Chondrocyte (in vitro differentiated cells): ENCODE results near the gene CEP70. TPM values are rescaled to one million over a fixed set of nuclear protein-coding genes. Genes with fewer than 3 reads are reported as not detected.

Source experiments
- DNase-seq: peaks from one replicate; pipeline ENCODE4 v3.0.0; 2021; ENCODE audit warnings: mixed read lengths, low spot score
- H3K27ac Mint-ChIP-seq: one replicate; pipeline ENCODE4 v1.8.0; 2021; ENCODE audit warnings: mild to moderate bottlenecking, moderate library complexity, mixed read lengths; ENCODE audit not compliant: unreplicated experiment
- H3K27me3 Mint-ChIP-seq: 2 replicates; pipeline ENCODE4 v1.8.0; 2021; ENCODE audit warnings: low read depth, mixed read lengths
- H3K36me3 Mint-ChIP-seq: 2 replicates; pipeline ENCODE4 v1.8.0; 2021; ENCODE audit warnings: low read depth, mixed read lengths
- H3K4me1 Mint-ChIP-seq: 2 replicates; pipeline ENCODE4 v1.8.0; 2021; ENCODE audit warnings: low read depth, mild to moderate bottlenecking, mixed read lengths
- H3K4me3 Mint-ChIP-seq: one replicate; pipeline ENCODE4 v1.8.0; 2021; ENCODE audit warnings: mild to moderate bottlenecking, moderate library complexity, mixed read lengths; ENCODE audit not compliant: unreplicated experiment
- H3K9me3 Mint-ChIP-seq: 2 replicates; pipeline ENCODE4 v1.8.0; 2021; ENCODE audit warnings: low read depth, mixed read lengths
- total RNA-seq: library from RNA; stranded (reverse); gene quantifications from 3 replicates; pipeline ENCODE4 v1.2.1, GENCODE V29; 2021
- TF ChIP-seq, protein P1 (sequence below): fragments of 200-600 bp; sonication (generic); IDR thresholded peaks from 2 replicates; pipeline ENCODE4 v1.5.0; 2021; ENCODE audit warnings: antibody characterized with exemption, mild to moderate bottlenecking, moderate library complexity

CEP70 gene
- total RNA-seq, 1 donor from 2014 or later = 12.9 TPM

DNA sequence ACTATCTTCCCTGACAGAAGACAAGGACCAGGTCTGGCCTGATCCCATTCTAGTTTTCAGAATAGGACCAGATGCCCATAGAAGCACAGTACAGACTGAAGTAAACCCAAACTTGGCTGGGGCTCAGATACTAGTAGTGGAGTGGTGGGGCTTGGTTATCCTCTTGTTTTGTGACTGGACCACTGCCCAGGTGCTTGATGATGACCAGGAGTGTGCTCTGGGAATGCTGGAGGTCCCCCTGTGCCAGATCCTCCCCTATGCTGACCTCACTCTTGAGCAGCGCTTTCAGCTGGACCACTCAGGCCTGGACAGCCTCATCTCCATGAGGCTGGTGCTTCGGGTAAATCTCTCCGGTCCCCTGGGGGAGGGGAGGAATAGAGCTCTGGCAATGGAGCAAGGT, 123.4 kb downstream of the CEP70 start:
- no peak for DNase-seq
- TF ChIP-seq, protein P1, sequence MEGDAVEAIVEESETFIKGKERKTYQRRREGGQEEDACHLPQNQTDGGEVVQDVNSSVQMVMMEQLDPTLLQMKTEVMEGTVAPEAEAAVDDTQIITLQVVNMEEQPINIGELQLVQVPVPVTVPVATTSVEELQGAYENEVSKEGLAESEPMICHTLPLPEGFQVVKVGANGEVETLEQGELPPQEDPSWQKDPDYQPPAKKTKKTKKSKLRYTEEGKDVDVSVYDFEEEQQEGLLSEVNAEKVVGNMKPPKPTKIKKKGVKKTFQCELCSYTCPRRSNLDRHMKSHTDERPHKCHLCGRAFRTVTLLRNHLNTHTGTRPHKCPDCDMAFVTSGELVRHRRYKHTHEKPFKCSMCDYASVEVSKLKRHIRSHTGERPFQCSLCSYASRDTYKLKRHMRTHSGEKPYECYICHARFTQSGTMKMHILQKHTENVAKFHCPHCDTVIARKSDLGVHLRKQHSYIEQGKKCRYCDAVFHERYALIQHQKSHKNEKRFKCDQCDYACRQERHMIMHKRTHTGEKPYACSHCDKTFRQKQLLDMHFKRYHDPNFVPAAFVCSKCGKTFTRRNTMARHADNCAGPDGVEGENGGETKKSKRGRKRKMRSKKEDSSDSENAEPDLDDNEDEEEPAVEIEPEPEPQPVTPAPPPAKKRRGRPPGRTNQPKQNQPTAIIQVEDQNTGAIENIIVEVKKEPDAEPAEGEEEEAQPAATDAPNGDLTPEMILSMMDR = no peak
- H3K4me3 Mint-ChIP-seq = no peak overlapping the region
- no peak overlapping the region for H3K27ac Mint-ChIP-seq
- H3K36me3 Mint-ChIP-seq = no peaks in the 10 kb centered on the region
- peaks cover 1% of the 10 kb centered on the region for H3K27me3 Mint-ChIP-seq
- no peaks in the 10 kb centered on the region for H3K4me1 Mint-ChIP-seq
- no peaks in the 10 kb centered on the region for H3K9me3 Mint-ChIP-seq

DNA sequence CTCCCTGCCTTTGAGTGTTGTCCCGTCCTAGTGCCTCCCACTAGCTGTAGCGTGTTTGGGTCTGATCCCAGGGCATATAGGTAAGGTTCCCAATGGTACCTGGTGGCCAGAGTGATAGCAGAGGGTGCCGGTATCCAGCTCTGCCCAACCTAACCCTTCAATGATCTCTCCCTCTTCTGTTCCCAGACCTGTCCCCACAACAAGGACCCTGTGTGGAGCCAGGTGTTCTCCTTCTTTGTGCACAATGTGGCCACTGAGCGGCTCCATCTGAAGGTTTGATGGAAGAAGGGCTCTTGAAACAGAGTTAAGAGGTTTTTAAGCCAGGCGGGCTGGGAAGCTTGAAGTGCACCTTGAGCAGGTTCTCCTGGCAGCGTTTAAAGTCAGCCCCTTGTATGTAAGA, 124.2 kb downstream of the CEP70 start:
- Mint-ChIP-seq H3K4me1 (no peaks in the 10 kb centered on the region), H3K4me3 (no peak overlapping the region), H3K27me3 (peaks cover 1% of the 10 kb centered on the region), H3K9me3 (no peaks in the 10 kb centered on the region), H3K27ac (no peak overlapping the region), H3K36me3 (no peaks in the 10 kb centered on the region)
- no peak for DNase-seq
- TF ChIP-seq, protein P1 = no peak

DNA sequence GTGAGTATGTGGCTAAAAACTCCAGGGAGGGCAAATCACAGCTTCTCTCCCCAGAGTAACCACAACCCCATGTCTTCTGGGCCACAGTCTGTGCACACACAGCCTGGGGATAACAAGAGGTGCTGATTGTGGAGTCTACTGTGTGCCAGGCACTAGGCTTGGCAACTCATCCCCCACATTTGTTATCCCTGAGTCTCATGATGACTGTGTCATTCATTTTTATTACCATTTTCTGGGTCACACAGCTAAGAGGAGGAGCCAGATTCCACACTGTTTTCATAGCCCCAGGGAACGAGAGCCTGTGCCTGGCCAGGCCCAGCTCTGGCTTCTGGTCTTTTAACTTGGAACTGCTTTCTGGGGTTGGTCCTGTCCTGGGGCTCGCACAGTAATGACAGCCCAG, 125.2 kb downstream of the CEP70 start:
- H3K36me3 Mint-ChIP-seq = no peaks in the 10 kb centered on the region
- H3K27ac Mint-ChIP-seq = no peak overlapping the region
- H3K9me3 Mint-ChIP-seq = no peaks in the 10 kb centered on the region
- H3K4me3 Mint-ChIP-seq = no peak overlapping the region
- no peaks in the 10 kb centered on the region for H3K4me1 Mint-ChIP-seq
- peaks cover 1% of the 10 kb centered on the region for H3K27me3 Mint-ChIP-seq
- TF ChIP-seq, protein P1 = no peak
- no peak for DNase-seq

DNA sequence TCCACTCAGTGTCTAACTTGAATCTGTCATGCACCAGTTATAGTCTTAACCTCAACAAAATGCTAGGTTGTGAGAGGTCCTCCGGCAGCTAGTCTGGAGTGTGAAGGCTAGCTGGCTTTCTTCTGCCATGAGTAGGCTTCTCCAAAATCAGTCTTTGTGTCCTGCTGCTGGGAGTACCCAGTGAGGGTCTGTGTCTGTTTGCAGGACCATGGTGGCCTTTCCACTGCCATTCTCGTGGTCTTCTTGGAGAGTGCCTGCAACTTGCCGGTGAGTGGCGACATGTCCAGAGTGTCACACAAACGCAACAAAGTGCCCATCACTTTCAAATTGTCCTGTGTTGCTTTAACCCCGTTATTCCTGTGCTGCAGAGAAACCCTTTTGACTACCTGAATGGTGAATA, 125.6 kb downstream of the CEP70 start:
- H3K9me3 Mint-ChIP-seq = no peaks in the 10 kb centered on the region
- DNase-seq = no peak
- H3K27ac Mint-ChIP-seq = no peak overlapping the region
- no peaks in the 10 kb centered on the region for H3K36me3 Mint-ChIP-seq
- H3K27me3 Mint-ChIP-seq = peaks cover 1% of the 10 kb centered on the region
- H3K4me3 Mint-ChIP-seq = no peak overlapping the region
- TF ChIP-seq, protein P1 = no peak
- no peaks in the 10 kb centered on the region for H3K4me1 Mint-ChIP-seq

DNA sequence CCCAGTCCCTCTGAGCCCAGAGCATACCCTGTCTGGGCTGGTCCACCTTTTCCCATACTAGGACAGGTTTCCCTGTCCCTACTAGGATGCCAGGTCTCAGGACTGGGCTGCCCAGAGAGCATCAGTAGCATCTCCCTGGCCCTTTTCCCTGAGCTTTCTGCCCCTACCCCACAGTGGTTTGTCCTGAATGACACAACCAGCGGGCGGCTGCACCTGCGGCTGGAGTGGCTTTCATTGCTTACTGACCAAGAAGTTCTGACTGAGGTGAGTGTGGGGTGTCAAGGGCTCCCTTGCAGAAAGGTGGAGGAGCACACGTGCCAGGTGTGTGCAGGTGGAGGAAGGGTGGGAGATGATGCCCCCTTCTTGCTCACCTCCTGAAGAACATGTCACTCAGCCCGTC, 126.1 kb downstream of the CEP70 start:
- DNase-seq = no peak
- H3K4me1 Mint-ChIP-seq = no peaks in the 10 kb centered on the region
- H3K4me3 Mint-ChIP-seq = no peak overlapping the region
- H3K9me3 Mint-ChIP-seq = no peaks in the 10 kb centered on the region
- no peak overlapping the region for H3K27ac Mint-ChIP-seq
- TF ChIP-seq, protein P1 = no peak
- peaks cover 1% of the 10 kb centered on the region for H3K27me3 Mint-ChIP-seq
- H3K36me3 Mint-ChIP-seq = no peaks in the 10 kb centered on the region
